ENCODE measurements around the gene EIF2B1.

DNA sequence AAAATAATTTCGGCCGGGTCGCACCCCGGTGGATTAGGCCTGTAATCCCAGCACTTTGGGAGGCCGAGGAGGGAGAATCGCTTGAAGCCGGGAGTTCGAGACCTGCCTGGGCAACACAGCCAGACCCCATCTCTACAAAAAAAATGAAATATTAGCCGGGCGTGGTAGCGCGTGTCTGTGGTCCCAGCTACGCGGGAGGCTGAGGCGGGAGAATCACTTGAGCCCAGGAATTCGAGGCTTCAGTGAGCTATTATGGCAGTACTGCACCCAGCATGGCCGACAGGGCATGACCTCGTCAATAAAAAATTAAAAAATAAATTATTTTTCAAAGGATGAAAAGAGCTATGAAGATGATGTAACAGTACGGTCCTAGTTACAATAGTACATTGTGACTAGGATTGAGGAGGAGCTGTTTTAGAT, 666 bp upstream of the EIF2B1 start:
- no peak for TF ChIP-seq EZH2 (IDR thresholded peaks at IDR 0.05; ENCODE audit: borderline replicate concordance, insufficient read depth, low read depth, low read length, poor library complexity, severe bottlenecking)
- no peak for TF ChIP-seq CTCF (IDR thresholded peaks at IDR 0.05)
